ENCODE results near the gene CCDC18.
A peak's percentile ranks its signal among the peaks of the same experiment; 100 is the strongest.
"Not testable (repeated sequence)": the region's sequence is repeated elsewhere in the genome, so short reads cannot be mapped to it uniquely, and the experiment has no call there.

CCDC18 gene

DNA sequence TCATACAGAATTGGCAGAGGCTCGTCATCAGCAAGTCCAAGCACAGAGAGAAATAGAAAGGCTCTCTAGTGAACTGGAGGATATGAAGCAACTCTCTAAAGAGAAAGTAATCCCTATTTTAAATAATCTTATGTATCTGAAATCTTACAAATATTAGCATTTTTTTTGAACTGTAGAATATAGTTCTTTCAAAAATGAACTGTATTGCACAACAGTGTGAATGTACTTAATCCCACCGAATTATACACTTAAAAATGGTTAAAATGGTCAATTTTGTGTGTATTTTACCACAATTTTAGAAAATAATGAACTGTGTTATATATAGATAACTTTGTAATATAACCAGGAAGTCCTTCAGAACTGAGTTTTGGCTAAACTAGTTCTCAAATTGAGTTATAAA, 75.9 kb downstream of the CCDC18 start:
- Mint-ChIP-seq H3K4me3 (no peak overlapping the region), H3K27me3 (ENCODE audit: low read depth, poor library complexity) (no peaks in the 10 kb centered on the region), H3K36me3 (ENCODE audit: low read depth) (peaks cover 43% of the 10 kb centered on the region), H3K4me1 (no peaks in the 10 kb centered on the region), H3K9me3 (peaks cover 17% of the 10 kb centered on the region), H3K27ac (no peak overlapping the region)
- TF ChIP-seq, protein P1, sequence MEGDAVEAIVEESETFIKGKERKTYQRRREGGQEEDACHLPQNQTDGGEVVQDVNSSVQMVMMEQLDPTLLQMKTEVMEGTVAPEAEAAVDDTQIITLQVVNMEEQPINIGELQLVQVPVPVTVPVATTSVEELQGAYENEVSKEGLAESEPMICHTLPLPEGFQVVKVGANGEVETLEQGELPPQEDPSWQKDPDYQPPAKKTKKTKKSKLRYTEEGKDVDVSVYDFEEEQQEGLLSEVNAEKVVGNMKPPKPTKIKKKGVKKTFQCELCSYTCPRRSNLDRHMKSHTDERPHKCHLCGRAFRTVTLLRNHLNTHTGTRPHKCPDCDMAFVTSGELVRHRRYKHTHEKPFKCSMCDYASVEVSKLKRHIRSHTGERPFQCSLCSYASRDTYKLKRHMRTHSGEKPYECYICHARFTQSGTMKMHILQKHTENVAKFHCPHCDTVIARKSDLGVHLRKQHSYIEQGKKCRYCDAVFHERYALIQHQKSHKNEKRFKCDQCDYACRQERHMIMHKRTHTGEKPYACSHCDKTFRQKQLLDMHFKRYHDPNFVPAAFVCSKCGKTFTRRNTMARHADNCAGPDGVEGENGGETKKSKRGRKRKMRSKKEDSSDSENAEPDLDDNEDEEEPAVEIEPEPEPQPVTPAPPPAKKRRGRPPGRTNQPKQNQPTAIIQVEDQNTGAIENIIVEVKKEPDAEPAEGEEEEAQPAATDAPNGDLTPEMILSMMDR (IDR thresholded peaks at IDR 0.05): no peak
- DNase-seq: no peak

DNA sequence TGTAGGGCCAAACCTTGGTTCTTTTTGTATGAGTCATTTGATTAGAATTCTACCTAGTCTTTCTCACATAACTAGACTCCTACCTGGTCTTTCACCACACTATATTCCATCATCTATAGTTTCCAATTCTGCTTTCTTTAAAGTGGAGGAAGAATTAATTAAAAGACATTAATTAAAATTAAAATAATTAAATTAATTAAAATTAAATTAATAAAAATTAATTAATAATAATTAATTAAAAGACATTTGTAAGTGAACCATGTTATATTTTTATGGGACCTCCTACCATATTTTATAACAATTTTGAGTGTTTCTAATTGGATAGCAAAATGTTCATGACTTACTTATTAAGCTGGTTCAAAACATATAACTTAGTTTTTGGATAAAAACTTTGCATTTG, 77.4 kb downstream of the CCDC18 start:
- Mint-ChIP-seq H3K27ac (no peak overlapping the region), H3K4me1 (no peaks in the 10 kb centered on the region), H3K27me3 (ENCODE audit: low read depth, poor library complexity) (no peaks in the 10 kb centered on the region), H3K4me3 (no peak overlapping the region), H3K9me3 (peaks cover 21% of the 10 kb centered on the region), H3K36me3 (ENCODE audit: low read depth) (peaks cover 43% of the 10 kb centered on the region)
- DNase-seq: no peak
- TF ChIP-seq, protein P1 (IDR thresholded peaks at IDR 0.05): no peak

DNA sequence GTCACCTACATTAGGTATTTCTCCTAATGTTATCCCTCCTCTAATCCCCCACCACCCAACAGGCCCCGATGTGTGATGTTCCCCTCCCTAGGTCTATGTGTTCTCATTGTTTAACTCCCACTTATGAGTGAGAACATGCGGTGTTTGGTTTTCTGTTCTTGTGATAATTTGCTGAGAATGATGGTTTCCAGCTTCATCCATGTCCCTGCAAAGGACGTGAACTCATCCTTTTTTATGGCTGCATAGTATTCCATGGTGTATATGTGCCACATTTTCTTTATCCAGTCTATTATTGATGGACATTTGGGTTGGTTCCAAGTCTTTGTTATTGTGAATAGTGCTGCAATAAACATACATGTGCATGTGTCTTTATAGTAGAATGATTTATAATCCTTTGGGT, 80.2 kb downstream of the CCDC18 start:
- not testable (repeated sequence) for H3K27me3 Mint-ChIP-seq (ENCODE audit: low read depth, poor library complexity); H3K27ac Mint-ChIP-seq
- peaks cover 59% of the 10 kb centered on the region for H3K36me3 Mint-ChIP-seq (ENCODE audit: low read depth)

DNA sequence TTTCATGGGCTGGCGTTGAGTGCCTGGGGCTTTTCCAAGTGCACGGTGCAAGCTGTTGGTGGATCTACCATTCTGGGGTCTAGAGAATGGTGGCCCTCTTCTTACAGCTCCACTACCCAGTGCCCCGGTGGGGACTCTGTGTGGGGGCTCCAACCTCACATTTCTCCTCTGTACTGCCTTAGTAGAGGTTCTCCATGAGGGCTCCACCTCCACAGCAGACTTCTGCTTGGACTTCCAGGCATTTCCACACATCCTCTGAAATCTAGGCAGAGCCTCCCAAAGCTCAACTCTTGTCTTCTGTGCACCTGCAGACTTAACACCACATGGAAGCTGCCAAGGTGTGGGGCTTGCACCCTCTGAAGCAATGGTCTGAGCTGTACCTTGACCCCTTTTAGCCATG, 82.1 kb downstream of the CCDC18 start:
- Mint-ChIP-seq H3K36me3 (ENCODE audit: low read depth) (peaks cover 78% of the 10 kb centered on the region), H3K9me3 (peaks cover 69% of the 10 kb centered on the region), H3K27ac (no peak overlapping the region), H3K4me3 (no peak overlapping the region), H3K27me3 (ENCODE audit: low read depth, poor library complexity) (no peaks in the 10 kb centered on the region), H3K4me1 (no peaks in the 10 kb centered on the region)
- no peak for DNase-seq
- TF ChIP-seq, protein P1 (IDR thresholded peaks at IDR 0.05): no peak

More for the DNA sequence above, 80.2 kb downstream of the CCDC18 start:
- peaks cover 50% of the 10 kb centered on the region for H3K9me3 Mint-ChIP-seq
- DNase-seq, H3K4me1 Mint-ChIP-seq, H3K4me3 Mint-ChIP-seq: not testable (repeated sequence)

DNA sequence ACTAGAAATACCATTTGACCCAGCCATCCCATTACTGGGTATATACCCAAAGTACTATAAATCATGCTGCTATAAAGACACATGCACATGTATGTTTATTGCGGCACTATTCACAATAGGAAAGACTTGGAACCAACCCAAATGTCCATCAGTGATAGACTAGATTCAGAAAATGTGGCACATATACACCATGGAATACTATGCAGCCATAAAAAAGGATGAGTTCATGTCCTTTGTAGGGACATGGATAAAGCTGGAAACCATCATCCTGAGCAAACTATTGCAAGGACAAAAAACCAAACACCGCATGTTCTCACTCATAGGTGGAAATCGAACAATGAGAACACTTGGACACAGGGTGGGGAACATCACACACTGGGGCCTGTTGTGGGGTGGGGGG, 88.4 kb downstream of the CCDC18 start:
- H3K4me1 Mint-ChIP-seq; H3K27ac Mint-ChIP-seq; DNase-seq; H3K27me3 Mint-ChIP-seq (ENCODE audit: low read depth, poor library complexity); H3K4me3 Mint-ChIP-seq: not testable (repeated sequence)
- H3K36me3 Mint-ChIP-seq (ENCODE audit: low read depth): peaks cover 68% of the 10 kb centered on the region
- peaks cover 48% of the 10 kb centered on the region for H3K9me3 Mint-ChIP-seq

DNA sequence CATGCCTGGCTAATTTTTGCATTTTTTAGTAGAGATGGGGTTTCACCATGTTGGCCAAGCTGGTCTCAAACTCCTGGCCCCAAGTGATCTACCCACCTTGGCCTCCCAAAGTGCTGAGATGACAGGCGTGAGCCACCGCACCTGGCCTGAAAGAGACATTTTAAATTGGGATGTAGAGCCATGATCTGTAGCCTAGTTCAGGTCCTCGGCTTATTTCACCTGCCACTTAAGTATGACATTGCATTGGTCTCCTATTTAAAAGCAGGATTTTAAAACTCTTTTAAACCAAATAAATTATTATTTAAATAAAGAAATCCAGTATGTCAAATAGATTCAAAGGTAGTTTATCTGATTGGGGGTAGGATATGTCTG, 94.7 kb downstream of the CCDC18 start:
- not testable (repeated sequence) for H3K27me3 Mint-ChIP-seq (ENCODE audit: low read depth, poor library complexity); H3K4me3 Mint-ChIP-seq

DNA sequence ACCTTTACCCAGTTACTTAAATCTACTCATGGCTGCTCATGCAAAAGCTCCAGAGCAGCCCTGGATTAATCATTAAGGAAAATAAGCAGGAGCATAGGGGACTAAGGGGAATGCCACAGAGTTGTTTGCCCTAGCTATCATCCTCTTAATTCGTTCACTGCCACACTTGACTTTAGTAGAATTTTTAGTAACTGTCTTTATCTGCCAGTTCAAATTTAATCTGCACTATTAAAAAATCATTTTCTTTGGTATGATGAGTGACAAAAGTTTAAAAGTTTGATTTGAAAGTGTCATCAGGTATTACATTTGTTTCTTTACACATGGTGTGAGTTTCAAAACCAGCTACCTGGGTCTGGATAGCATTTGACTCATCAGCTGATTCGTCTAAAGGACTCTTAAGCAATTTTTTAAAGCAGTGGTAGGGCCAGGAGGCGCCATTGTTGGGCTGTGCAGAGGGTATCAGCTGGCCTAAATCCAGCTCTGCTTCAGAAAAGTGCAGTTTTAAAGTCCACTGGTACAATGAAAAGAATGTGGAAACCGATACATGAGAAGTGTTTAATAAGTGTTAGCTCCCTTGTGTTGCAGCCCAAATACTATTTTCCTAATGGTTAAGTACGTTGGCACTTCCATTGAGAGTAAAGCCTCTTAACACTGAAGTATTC, 95.2 kb downstream of the CCDC18 start:
- Mint-ChIP-seq H3K9me3 (peaks cover 16% of the 10 kb centered on the region), H3K4me1 (peaks cover 5% of the 10 kb centered on the region), H3K4me3 (no peak overlapping the region), H3K36me3 (ENCODE audit: low read depth) (peaks cover 37% of the 10 kb centered on the region), H3K27me3 (ENCODE audit: low read depth, poor library complexity) (peaks cover 6% of the 10 kb centered on the region), H3K27ac (peak overlapping the region; percentile 61)
- TF ChIP-seq, protein P1 (IDR thresholded peaks at IDR 0.05): no peak
- no peak for DNase-seq

More for the DNA sequence above, 94.7 kb downstream of the CCDC18 start:
- H3K27ac Mint-ChIP-seq, H3K4me1 Mint-ChIP-seq, DNase-seq: not testable (repeated sequence)
- H3K9me3 Mint-ChIP-seq: peaks cover 11% of the 10 kb centered on the region
- H3K36me3 Mint-ChIP-seq (ENCODE audit: low read depth): peaks cover 36% of the 10 kb centered on the region

DNA sequence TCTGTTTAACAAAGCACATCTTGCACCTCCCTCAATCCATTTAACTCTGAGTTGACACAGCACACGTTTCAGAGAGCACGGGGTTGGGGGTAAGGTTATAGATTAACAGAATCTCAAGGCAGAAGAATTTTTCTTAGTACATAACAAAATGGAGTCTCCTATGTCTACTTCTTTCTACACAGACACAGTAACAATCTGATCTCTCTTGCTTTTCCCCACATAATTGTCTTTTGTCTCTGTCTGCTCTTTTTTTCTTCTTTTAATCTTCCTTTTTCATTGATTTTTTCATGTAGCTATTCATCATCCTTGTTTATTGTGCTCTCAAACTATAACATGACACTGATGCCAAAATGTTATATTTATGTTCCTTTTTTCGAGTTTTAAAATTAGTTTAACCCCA, 97.0 kb downstream of the CCDC18 start:
- H3K27ac Mint-ChIP-seq, H3K4me3 Mint-ChIP-seq: not testable (repeated sequence)

More for the DNA sequence above, 97.0 kb downstream of the CCDC18 start:
- H3K36me3 Mint-ChIP-seq (ENCODE audit: low read depth): peaks cover 42% of the 10 kb centered on the region
- not testable (repeated sequence) for DNase-seq; H3K4me1 Mint-ChIP-seq; H3K27me3 Mint-ChIP-seq (ENCODE audit: low read depth, poor library complexity)
- H3K9me3 Mint-ChIP-seq: peaks cover 23% of the 10 kb centered on the region

Measured in nephron progenitor cell (in vitro differentiated cells).